HepG2 (cell line): Measurements from ENCODE around the gene COBLL1.

ENCODE experiments used
- CHD4 ChIP-seq: fragments of 200-600 bp; sonication (generic); IDR thresholded peaks from 2 replicates; pipeline ENCODE4 v1.7.0; 2017; ENCODE audit warnings: mild to moderate bottlenecking, low read length, borderline replicate concordance
- EED ChIP-seq: sonication (generic); formaldehyde crosslinking; IDR thresholded peaks from 2 replicates; pipeline ENCODE4 v1.5.0; 2020; ENCODE audit warnings: mild to moderate bottlenecking, missing genetic modification reagents
- ETV5 ChIP-seq: IDR thresholded peaks from 2 replicates; pipeline ENCODE4 v1.6.1; 2018; ENCODE audit warnings: missing biosample characterization, missing genetic modification reagents, inconsistent platforms, borderline replicate concordance
- JUNB ChIP-seq: sonication (generic); formaldehyde crosslinking; IDR thresholded peaks from 2 replicates; pipeline ENCODE4 v1.8.0; 2022; ENCODE audit warnings: missing genetic modification reagents, mild to moderate bottlenecking, borderline replicate concordance
- POLR2AphosphoS5 ChIP-seq: IDR thresholded peaks from 2 replicates; pipeline ENCODE4 v1.6.1; 2012; ENCODE audit warnings: low read depth, low read length
- RFX5 ChIP-seq: IDR thresholded peaks from 2 replicates; pipeline ENCODE4 v1.6.1; 2011; ENCODE audit warnings: low read depth, low read length, improper control_type of control experiment
- SP1 ChIP-seq, 2 experiments: fragments of 450-650 bp in 1 of 2; sonication (generic) in 1 of 2; formaldehyde crosslinking in 1 of 2; IDR thresholded peaks; 2 replicates each; pipeline versions ENCODE4 v1.4.0 to v1.6.1; 2016 to 2020; ENCODE audit warnings: missing genetic modification reagents in 1 of 2
- STAG1 ChIP-seq: sonication (generic); formaldehyde crosslinking; IDR thresholded peaks from 2 replicates; pipeline ENCODE4 v1.4.0; 2020; ENCODE audit warnings: missing genetic modification reagents
- TAF1 ChIP-seq: sonication (generic); formaldehyde crosslinking; IDR thresholded peaks from 2 replicates; pipeline ENCODE4 v1.4.0; 2020; ENCODE audit warnings: missing genetic modification reagents
- TF ChIP-seq, protein P1 (sequence below), 2 experiments: fragments of 450-650 bp in 1 of 2; sonication (generic) in 1 of 2; formaldehyde crosslinking in 1 of 2; IDR thresholded peaks; 2 replicates each; pipeline versions ENCODE4 v1.6.1 to v1.8.0; 2016 to 2022; ENCODE audit warnings: antibody characterized with exemption in 1 of 2, mild to moderate bottlenecking in 1 of 2, missing genetic modification reagents in 1 of 2
- TF ChIP-seq, protein P2 (sequence below): sonication (generic); formaldehyde crosslinking; IDR thresholded peaks from 2 replicates; pipeline ENCODE4 v1.5.0; 2020; ENCODE audit warnings: mild to moderate bottlenecking, missing genetic modification reagents, moderate library complexity
- TF ChIP-seq, protein P3 (sequence below): sonication (generic); formaldehyde crosslinking; IDR thresholded peaks from 2 replicates; pipeline ENCODE4 v1.4.0; 2020; ENCODE audit warnings: missing genetic modification reagents

DNA sequence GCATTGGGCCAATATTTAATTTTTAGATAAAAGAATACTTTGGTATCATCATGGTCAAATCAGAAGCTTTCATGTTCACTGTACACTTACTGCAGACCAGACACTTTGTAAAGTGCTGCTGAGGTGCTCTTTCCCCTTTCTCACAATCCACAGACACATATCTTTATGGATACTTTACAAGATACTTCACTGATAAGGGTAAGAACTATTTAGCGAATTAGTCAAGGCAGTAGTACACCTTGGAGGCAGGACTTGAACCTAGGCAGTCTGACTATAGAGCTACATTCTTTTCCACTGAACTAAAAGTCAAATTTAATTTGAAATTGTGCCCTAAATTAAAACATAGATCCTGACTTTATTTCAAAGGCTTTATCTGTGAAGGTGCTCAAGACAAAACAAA lies 60.2 kb downstream of the COBLL1 start:
- TF ChIP-seq, protein P1, sequence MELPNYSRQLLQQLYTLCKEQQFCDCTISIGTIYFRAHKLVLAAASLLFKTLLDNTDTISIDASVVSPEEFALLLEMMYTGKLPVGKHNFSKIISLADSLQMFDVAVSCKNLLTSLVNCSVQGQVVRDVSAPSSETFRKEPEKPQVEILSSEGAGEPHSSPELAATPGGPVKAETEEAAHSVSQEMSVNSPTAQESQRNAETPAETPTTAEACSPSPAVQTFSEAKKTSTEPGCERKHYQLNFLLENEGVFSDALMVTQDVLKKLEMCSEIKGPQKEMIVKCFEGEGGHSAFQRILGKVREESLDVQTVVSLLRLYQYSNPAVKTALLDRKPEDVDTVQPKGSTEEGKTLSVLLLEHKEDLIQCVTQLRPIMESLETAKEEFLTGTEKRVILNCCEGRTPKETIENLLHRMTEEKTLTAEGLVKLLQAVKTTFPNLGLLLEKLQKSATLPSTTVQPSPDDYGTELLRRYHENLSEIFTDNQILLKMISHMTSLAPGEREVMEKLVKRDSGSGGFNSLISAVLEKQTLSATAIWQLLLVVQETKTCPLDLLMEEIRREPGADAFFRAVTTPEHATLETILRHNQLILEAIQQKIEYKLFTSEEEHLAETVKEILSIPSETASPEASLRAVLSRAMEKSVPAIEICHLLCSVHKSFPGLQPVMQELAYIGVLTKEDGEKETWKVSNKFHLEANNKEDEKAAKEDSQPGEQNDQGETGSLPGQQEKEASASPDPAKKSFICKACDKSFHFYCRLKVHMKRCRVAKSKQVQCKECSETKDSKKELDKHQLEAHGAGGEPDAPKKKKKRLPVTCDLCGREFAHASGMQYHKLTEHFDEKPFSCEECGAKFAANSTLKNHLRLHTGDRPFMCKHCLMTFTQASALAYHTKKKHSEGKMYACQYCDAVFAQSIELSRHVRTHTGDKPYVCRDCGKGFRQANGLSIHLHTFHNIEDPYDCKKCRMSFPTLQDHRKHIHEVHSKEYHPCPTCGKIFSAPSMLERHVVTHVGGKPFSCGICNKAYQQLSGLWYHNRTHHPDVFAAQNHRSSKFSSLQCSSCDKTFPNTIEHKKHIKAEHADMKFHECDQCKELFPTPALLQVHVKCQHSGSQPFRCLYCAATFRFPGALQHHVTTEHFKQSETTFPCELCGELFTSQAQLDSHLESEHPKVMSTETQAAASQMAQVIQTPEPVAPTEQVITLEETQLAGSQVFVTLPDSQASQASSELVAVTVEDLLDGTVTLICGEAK (IDR thresholded peaks at IDR 0.05): no peak
- TF ChIP-seq, protein P1 (CRISPR knock-in tag; IDR thresholded peaks at IDR 0.05): no peak
- TF ChIP-seq EED (CRISPR knock-in tag): no peak
- TF ChIP-seq, protein P2, sequence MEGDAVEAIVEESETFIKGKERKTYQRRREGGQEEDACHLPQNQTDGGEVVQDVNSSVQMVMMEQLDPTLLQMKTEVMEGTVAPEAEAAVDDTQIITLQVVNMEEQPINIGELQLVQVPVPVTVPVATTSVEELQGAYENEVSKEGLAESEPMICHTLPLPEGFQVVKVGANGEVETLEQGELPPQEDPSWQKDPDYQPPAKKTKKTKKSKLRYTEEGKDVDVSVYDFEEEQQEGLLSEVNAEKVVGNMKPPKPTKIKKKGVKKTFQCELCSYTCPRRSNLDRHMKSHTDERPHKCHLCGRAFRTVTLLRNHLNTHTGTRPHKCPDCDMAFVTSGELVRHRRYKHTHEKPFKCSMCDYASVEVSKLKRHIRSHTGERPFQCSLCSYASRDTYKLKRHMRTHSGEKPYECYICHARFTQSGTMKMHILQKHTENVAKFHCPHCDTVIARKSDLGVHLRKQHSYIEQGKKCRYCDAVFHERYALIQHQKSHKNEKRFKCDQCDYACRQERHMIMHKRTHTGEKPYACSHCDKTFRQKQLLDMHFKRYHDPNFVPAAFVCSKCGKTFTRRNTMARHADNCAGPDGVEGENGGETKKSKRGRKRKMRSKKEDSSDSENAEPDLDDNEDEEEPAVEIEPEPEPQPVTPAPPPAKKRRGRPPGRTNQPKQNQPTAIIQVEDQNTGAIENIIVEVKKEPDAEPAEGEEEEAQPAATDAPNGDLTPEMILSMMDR (CRISPR knock-in tag): no peak
- no peak for TF ChIP-seq CHD4
- no peak for TF ChIP-seq POLR2AphosphoS5
- TF ChIP-seq TAF1 (CRISPR knock-in tag): no peak
- TF ChIP-seq STAG1 (CRISPR knock-in tag): no peak
- no peak for TF ChIP-seq SP1 (IDR thresholded peaks at IDR 0.05)
- no peak for TF ChIP-seq SP1 (CRISPR knock-in tag; IDR thresholded peaks at IDR 0.05)
- TF ChIP-seq ETV5 (CRISPR knock-in tag): no peak
- TF ChIP-seq JUNB (CRISPR knock-in tag): no peak
- TF ChIP-seq, protein P3, sequence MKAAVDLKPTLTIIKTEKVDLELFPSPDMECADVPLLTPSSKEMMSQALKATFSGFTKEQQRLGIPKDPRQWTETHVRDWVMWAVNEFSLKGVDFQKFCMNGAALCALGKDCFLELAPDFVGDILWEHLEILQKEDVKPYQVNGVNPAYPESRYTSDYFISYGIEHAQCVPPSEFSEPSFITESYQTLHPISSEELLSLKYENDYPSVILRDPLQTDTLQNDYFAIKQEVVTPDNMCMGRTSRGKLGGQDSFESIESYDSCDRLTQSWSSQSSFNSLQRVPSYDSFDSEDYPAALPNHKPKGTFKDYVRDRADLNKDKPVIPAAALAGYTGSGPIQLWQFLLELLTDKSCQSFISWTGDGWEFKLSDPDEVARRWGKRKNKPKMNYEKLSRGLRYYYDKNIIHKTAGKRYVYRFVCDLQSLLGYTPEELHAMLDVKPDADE (CRISPR knock-in tag): no peak
- no peak for TF ChIP-seq RFX5
